Measurements from ENCODE around the gene CEPT1. TPM values are rescaled to one million over a fixed set of nuclear protein-coding genes. Genes with fewer than 3 reads are reported as not detected.

CEPT1 gene
- total RNA-seq, 4 donors from 2014 or later: 32.2 to 53.8 (median 51.7) TPM

DNA sequence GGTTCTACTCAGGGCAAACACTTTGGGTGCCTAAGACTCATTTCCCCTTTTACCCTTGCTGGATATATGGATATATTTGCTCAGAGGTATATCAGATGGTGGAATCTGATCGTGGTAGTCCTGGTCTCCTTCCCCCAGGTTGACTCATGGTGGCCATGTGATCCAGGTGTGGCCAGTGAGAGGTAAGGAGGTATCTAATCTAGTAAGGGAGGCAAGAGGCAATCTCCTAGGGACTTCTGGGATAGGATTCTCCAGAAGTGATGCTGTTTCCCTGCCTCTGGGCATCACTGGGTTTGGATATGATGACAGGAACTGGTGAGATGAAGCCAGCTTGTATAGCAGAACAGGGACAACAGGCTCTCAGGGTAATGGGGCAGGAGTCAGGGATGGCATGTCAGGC, 68.9 kb downstream of the CEPT1 start:
- TF ChIP-seq POLR2A (IDR thresholded peaks at IDR 0.05): no peak
- TF ChIP-seq, protein P1, sequence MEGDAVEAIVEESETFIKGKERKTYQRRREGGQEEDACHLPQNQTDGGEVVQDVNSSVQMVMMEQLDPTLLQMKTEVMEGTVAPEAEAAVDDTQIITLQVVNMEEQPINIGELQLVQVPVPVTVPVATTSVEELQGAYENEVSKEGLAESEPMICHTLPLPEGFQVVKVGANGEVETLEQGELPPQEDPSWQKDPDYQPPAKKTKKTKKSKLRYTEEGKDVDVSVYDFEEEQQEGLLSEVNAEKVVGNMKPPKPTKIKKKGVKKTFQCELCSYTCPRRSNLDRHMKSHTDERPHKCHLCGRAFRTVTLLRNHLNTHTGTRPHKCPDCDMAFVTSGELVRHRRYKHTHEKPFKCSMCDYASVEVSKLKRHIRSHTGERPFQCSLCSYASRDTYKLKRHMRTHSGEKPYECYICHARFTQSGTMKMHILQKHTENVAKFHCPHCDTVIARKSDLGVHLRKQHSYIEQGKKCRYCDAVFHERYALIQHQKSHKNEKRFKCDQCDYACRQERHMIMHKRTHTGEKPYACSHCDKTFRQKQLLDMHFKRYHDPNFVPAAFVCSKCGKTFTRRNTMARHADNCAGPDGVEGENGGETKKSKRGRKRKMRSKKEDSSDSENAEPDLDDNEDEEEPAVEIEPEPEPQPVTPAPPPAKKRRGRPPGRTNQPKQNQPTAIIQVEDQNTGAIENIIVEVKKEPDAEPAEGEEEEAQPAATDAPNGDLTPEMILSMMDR (IDR thresholded peaks at IDR 0.05): no peak
- Histone ChIP-seq H3K4me3 (replicated peaks in 1 of 3) (no peak overlapping the region), H3K36me3 (no peaks in the 10 kb centered on the region), H3K9me3 (no peaks in the 10 kb centered on the region), H3K27me3 (no peaks in the 10 kb centered on the region), H3K4me1 (peaks cover 6 to 8% of the 10 kb centered on the region in 2 donors), H3K27ac (no peak overlapping the region)
- DNase-seq: no peak
- 50 to 61% methylated on average over 1 of the region's 1 CpG for WGBS, 2 donors
- intact Hi-C loops (cut with DNase I): no loop called here

DNA sequence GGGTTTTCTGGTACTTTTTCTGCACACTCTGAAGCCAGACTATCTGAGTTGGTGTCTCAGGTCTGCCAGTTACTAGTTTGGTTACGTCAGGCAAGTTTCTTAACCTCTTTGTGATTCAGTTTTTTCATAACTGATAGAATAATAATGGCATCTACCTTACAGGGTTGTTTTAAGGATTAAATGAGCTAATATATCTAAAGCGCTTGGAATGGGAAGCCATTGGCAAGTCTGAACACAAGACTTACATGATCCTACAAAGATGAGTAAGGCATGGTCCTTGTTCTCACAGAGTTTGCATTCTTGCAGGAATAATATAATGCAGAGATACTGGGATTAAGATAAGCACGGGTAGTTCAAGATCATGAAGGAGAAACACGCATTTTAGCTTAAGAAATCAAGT, 69.6 kb downstream of the CEPT1 start:
- H3K9me3 ChIP-seq: no peaks in the 10 kb centered on the region
- WGBS, 2 donors: 90 to 91% methylated on average over 4 of the region's 4 CpGs
- DNase-seq: no peak
- H3K4me1 ChIP-seq: peaks cover 4% of the 10 kb centered on the region in 2 donors
- intact Hi-C loops (cut with DNase I): no loop called here
- no peak overlapping the region for H3K4me3 ChIP-seq (replicated peaks in 1 of 3)
- H3K27ac ChIP-seq: no peak overlapping the region
- H3K36me3 ChIP-seq: no peaks in the 10 kb centered on the region
- TF ChIP-seq, protein P1 (IDR thresholded peaks at IDR 0.05): no peak
- TF ChIP-seq POLR2A (IDR thresholded peaks at IDR 0.05): no peak
- no peaks in the 10 kb centered on the region for H3K27me3 ChIP-seq

DNA sequence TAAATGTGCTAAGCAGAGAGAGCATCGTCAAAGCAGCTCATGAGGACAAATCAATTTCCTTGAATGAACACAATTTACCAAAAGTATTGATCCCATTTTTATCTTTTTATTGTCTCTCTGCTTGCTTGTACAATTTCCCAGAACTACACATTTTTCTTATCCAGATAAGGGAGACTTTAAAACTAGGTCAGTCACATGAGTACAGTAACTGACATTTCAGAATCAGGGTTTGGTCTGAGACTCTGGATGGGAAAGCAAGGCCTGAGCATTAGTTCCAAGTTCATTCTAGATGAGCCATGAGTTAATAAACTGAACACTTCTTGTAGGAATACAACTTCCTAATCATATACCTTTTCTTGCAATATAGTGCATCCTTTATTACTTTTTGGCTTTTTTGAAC, 71.9 kb downstream of the CEPT1 start:
- WGBS, 2 donors: 95 to 97% methylated on average over 1 of the region's 1 CpG
- H3K4me3 ChIP-seq (replicated peaks in 1 of 3): no peak overlapping the region

DNA sequence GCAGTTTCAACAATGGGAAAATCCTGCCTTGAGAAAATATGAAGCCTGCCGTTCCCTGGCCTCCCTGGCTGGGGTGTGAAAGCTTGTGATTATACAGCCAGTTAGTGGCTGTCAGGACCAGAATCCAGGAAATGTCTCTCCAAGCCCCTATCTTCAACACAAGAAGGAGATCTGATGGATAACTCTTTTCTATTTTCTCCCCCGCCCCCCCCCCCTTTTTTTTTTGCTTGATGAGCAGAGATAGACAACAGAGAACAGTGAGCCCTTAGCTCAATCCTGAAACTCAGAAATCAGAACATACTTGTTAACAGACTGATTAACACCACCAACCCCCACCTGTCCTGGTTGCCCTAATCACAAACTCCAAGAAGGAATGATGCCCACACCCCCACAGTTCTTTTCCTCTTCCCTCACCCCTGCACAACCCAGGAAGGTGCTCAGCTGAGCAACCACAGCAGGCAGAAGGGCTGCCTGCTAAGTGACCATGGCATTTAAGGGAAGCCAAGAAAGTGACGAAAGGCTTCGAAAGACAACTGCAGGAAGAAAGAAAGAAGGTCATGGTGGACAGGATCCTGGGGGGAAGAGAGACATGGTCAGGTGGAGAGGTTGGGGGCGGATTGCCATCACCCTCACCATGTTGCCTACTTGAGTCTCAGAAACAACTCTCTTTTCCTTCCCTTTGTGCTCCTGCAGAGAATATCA, 72.8 kb downstream of the CEPT1 start:
- Histone ChIP-seq H3K4me3 (replicated peaks in 1 of 3) (no peak overlapping the region), H3K27me3 (no peaks in the 10 kb centered on the region), H3K9me3 (no peaks in the 10 kb centered on the region), H3K4me1 (peaks cover 0 to 6% of the 10 kb centered on the region in 2 donors), H3K27ac (no peak overlapping the region), H3K36me3 (no peaks in the 10 kb centered on the region)
- no peak for TF ChIP-seq POLR2A (IDR thresholded peaks at IDR 0.05)
- TF ChIP-seq, protein P1 (IDR thresholded peaks at IDR 0.05): no peak
- 79 to 88% methylated on average over 5 of the region's 5 CpGs for WGBS, 2 donors
- no peak for DNase-seq
- intact Hi-C loops (cut with DNase I): no loop called here

More for the DNA sequence above, 71.9 kb downstream of the CEPT1 start:
- H3K36me3 ChIP-seq: no peaks in the 10 kb centered on the region
- H3K27me3 ChIP-seq: no peaks in the 10 kb centered on the region
- TF ChIP-seq POLR2A (IDR thresholded peaks at IDR 0.05): no peak
- TF ChIP-seq, protein P1 (IDR thresholded peaks at IDR 0.05): no peak
- H3K27ac ChIP-seq: no peak overlapping the region
- no peaks in the 10 kb centered on the region for H3K9me3 ChIP-seq
- H3K4me1 ChIP-seq: peaks cover 0 to 6% of the 10 kb centered on the region in 2 donors
- no peak for DNase-seq
- intact Hi-C loops (cut with DNase I): no loop called here

DNA sequence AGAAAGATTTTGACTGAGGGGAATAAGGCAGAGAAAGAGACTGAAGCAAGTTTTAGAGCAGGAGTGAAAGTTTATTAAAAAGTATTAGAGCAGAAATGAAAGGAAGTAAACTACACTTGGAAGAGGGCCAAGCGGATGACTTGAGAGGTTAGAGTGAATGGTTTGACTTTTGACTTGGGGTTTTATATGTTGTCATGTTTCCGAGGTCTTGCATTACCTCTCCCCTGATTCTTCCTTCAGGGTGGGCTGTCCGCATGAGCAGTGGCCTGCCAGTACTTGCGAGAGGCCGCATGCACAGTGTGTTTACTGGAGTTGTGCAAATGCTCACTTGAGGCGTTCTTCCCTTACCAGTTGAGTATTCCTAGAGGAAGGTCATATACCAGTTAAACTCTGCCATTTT, 73.4 kb downstream of the CEPT1 start:
- intact Hi-C loops (cut with DNase I): no loop called here
- Histone ChIP-seq H3K27me3 (no peaks in the 10 kb centered on the region), H3K9me3 (no peaks in the 10 kb centered on the region), H3K4me1 (peaks cover 0 to 6% of the 10 kb centered on the region in 2 donors), H3K27ac (no peak overlapping the region), H3K4me3 (replicated peaks in 1 of 3) (no peak overlapping the region), H3K36me3 (no peaks in the 10 kb centered on the region)
- DNase-seq: no peak
- TF ChIP-seq POLR2A (IDR thresholded peaks at IDR 0.05): no peak
- TF ChIP-seq, protein P1 (IDR thresholded peaks at IDR 0.05): no peak
- WGBS, 2 donors: 85 to 91% methylated on average over 6 of the region's 6 CpGs

Measured in thyroid gland (tissue), 4 donors.